ENCODE results near the gene E2F1.
A peak's percentile ranks its signal among the peaks of the same experiment; 100 is the strongest.

E2F1 gene

DNA sequence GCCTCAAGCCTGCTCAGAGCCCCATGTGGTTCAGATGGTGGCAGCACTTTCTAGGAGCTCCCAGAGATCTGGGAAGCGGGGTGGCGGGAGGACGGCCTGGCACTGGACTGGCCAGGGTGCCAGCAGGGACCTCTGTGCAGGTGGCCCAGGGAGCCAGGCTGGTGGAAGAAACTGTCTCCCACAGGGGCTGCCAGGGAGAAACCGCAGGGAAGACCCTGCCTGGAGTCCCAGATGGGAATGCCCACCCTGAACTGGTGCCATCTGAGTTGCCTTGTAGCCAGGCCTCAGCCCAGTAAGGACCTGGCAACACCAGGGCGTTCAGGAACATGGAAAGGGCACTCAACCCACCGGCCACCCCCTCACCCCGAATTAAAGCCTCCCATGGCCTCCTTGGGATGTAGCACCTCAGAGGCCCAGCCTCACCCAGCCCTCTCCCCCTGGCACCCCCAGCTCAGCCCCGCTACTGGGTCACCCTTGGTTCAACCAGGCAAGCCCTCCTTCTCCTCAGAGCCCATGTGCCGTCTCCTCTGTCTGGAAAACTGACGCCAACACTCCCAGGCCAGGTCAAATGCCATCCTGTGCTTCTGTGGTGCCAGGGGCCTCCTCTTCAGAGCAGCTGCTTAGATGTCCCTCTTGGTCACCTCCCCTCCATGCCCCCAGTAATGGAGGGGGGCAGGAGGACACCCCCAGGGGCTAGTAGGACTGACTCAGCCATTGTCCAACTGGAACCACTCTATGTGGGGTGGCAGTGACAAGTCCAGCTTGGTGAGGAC is 30.0 kb downstream of the E2F1 start:
- no peaks in the 10 kb centered on the region for H3K9me3 ChIP-seq
- TF ChIP-seq, protein P1, sequence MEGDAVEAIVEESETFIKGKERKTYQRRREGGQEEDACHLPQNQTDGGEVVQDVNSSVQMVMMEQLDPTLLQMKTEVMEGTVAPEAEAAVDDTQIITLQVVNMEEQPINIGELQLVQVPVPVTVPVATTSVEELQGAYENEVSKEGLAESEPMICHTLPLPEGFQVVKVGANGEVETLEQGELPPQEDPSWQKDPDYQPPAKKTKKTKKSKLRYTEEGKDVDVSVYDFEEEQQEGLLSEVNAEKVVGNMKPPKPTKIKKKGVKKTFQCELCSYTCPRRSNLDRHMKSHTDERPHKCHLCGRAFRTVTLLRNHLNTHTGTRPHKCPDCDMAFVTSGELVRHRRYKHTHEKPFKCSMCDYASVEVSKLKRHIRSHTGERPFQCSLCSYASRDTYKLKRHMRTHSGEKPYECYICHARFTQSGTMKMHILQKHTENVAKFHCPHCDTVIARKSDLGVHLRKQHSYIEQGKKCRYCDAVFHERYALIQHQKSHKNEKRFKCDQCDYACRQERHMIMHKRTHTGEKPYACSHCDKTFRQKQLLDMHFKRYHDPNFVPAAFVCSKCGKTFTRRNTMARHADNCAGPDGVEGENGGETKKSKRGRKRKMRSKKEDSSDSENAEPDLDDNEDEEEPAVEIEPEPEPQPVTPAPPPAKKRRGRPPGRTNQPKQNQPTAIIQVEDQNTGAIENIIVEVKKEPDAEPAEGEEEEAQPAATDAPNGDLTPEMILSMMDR (IDR thresholded peaks at IDR 0.05): no peak
- H3K4me1 ChIP-seq: peaks cover 0 to 20% (median 8%) of the 10 kb centered on the region in 4 donors
- no peak overlapping the region for H3K4me3 ChIP-seq
- peak in 1 of 2 donors; percentile 66 for DNase-seq
- H3K27ac ChIP-seq: no peak overlapping the region
- H3K36me3 ChIP-seq: peaks cover 14 to 45% (median 36%) of the 10 kb centered on the region in 3 donors
- no peaks in the 10 kb centered on the region for H3K27me3 ChIP-seq
- intact Hi-C loops (cut with DNase I; ENCODE audit: low total_unique reads): loop anchor here (10.0 kb wide), 1 partner anchor 241 kb away; no protein-coding TSS in a partner anchor

DNA sequence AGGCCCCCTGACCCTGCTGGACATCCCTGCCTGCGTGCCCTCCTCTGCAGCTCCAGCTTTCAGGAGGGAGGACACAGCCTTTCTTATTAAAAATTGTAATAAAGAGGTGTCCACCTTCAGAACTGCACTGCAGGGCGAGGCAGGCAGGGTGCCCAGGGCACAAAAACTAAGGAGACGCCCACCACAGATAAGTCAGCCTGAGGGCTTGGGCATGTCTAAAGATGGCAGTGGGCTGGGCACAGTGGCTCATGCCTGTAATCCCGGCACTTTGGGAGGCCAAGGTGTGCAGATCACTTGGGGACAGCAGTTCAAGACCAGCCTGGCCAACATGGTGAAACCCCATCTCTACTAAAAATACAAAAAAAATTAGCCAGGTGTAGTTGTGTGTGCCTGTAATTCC is 31.0 kb downstream of the E2F1 start:
- Histone ChIP-seq H3K4me3 (no peak overlapping the region), H3K9me3 (no peaks in the 10 kb centered on the region), H3K27ac (no peak overlapping the region), H3K27me3 (no peaks in the 10 kb centered on the region), H3K36me3 (peaks cover 14 to 41% (median 34%) of the 10 kb centered on the region in 3 donors), H3K4me1 (peaks cover 0 to 20% (median 8%) of the 10 kb centered on the region in 4 donors)
- TF ChIP-seq, protein P1 (IDR thresholded peaks at IDR 0.05): no peak
- intact Hi-C loops (cut with DNase I; ENCODE audit: low total_unique reads): loop anchor here (10.0 kb wide), 1 partner anchor 240 kb away; no protein-coding TSS in a partner anchor
- DNase-seq: no peak

DNA sequence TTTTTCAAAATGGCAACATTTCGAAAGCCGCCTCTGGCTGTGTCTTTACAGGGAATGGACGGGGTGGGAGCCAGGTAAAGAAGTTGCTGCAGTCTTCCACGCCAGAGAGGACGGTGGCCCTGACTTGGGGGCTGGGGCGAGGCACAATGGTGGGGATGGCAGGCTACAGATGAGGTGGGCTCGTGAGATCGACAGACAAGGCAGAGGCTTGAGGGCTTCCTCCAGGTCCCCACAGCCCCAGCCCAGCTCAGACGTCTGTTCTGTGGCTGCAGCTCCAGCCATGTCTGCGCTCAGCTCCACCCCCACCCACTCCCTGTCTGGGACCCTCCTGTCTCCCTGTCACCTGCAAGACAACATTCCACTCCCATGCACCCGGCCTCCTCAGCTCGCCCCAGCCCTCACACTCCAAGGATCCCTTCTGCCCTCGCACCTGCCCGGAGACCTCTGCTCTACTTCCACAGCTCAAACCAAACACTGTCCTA is 31.5 kb downstream of the E2F1 start:
- intact Hi-C loops (cut with DNase I; ENCODE audit: low total_unique reads): loop anchor here (10.0 kb wide), 1 partner anchor 240 kb away; no protein-coding TSS in a partner anchor
- Histone ChIP-seq H3K27me3 (no peaks in the 10 kb centered on the region), H3K36me3 (peaks cover 10 to 37% (median 30%) of the 10 kb centered on the region in 3 donors), H3K4me3 (no peak overlapping the region), H3K27ac (no peak overlapping the region), H3K4me1 (peaks cover 0 to 22% (median 8%) of the 10 kb centered on the region in 4 donors), H3K9me3 (no peaks in the 10 kb centered on the region)
- TF ChIP-seq, protein P1 (IDR thresholded peaks at IDR 0.05): no peak
- DNase-seq: no peak

DNA sequence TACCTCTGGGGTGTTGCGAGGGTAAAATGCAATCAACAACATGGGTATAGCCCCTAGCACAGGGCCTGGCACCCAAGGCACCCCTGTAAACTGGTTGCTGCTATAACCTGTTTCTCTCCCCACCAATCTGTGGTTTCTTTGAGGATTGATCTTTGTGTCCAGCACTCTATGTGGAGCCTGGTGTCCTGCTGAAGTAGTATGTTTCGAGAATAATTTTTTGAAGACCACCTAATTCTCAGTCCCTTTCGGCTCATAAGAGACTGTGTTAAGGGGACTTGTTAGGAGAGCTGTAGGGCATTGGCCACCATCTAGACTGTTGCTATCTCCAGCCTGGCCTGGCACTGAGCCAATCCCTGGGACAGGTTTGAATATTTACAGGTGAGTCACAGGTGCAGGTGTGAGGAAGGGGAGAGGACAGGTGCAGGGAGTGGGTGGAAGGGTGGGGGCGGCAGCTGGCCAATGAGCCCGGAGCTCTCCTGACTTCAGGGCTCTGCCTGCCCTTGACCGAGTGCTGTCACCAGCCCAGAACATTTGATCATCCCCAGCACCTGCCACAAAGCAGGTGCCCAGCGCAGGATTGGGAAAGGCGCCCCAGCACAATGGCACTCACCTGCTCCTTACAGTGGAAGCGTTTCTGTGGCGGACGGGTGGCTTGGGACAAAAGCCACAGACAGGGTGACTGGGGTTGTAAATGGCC is 32.1 kb downstream of the E2F1 start:
- no peaks in the 10 kb centered on the region for H3K9me3 ChIP-seq
- intact Hi-C loops (cut with DNase I; ENCODE audit: low total_unique reads): loop anchor here (10.0 kb wide), 1 partner anchor 239 kb away; no protein-coding TSS in a partner anchor
- peaks cover 0 to 29% (median 11%) of the 10 kb centered on the region in 4 donors for H3K4me1 ChIP-seq
- H3K36me3 ChIP-seq: peaks cover 3 to 30% (median 23%) of the 10 kb centered on the region in 3 donors
- H3K4me3 ChIP-seq: no peak overlapping the region
- H3K27ac ChIP-seq: peak overlapping the region in 1 of 2 donors; percentile 31
- no peaks in the 10 kb centered on the region for H3K27me3 ChIP-seq
- TF ChIP-seq, protein P1 (IDR thresholded peaks at IDR 0.05): no peak
- peak in 1 of 2 donors; percentile 71 for DNase-seq

DNA sequence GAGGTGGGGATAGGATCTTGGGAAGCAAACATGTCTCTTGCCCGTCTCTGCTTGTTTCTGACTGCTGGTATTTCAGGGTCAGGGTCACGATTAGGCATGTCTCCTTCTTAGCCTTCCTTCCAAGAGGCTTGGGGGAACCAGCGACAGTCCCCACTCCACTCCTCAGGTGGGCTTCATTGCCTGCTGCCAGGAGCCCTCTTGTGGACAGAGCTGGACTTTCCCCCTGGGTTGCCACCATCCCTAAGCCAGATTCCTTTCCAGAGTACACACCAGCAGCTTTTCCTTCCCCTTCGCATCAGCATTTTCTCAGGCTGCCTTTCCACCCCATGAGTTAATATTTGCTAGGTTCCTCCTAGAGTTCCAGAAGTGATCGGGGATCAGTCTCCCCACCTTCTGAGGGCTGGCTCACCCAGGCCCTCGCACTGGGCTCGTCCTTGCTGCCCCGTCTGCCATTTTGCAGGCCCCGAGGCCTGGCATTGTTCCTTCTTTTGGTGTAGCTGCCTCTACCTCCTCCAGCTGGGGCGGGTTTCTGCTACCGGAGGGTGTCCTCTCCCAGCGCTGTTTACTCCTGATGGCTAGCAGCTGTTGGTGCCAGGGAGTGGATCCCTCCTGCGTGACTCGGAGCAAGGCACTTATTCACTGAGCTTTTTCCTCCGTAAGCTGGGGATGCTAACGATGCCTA is 32.8 kb downstream of the E2F1 start:
- Histone ChIP-seq H3K4me1 (peaks cover 0 to 36% (median 17%) of the 10 kb centered on the region in 4 donors), H3K27ac (peak overlapping the region in 1 of 2 donors; percentile 31), H3K36me3 (peaks cover 0 to 23% (median 16%) of the 10 kb centered on the region in 3 donors), H3K27me3 (no peaks in the 10 kb centered on the region), H3K9me3 (no peaks in the 10 kb centered on the region), H3K4me3 (peak overlapping the region in 1 of 2 donors; percentile 7)
- peak in 1 of 2 donors; percentile 81 for DNase-seq
- TF ChIP-seq, protein P1 (IDR thresholded peaks at IDR 0.05): peak; percentile 74 to 79
- intact Hi-C loops (cut with DNase I; ENCODE audit: low total_unique reads): loop anchor here (10.0 kb wide), 1 partner anchor 239 kb away; no protein-coding TSS in a partner anchor
